CD4-positive, alpha-beta T cell treated with Interleukin-17A for 1 hour (primary cell): ENCODE data around the gene LHX3.

ENCODE experiments used
- DNase-seq: peaks from one replicate; pipeline ENCODE4 v3.0.0-alpha.2; 2020

Gene LHX3

DNA sequence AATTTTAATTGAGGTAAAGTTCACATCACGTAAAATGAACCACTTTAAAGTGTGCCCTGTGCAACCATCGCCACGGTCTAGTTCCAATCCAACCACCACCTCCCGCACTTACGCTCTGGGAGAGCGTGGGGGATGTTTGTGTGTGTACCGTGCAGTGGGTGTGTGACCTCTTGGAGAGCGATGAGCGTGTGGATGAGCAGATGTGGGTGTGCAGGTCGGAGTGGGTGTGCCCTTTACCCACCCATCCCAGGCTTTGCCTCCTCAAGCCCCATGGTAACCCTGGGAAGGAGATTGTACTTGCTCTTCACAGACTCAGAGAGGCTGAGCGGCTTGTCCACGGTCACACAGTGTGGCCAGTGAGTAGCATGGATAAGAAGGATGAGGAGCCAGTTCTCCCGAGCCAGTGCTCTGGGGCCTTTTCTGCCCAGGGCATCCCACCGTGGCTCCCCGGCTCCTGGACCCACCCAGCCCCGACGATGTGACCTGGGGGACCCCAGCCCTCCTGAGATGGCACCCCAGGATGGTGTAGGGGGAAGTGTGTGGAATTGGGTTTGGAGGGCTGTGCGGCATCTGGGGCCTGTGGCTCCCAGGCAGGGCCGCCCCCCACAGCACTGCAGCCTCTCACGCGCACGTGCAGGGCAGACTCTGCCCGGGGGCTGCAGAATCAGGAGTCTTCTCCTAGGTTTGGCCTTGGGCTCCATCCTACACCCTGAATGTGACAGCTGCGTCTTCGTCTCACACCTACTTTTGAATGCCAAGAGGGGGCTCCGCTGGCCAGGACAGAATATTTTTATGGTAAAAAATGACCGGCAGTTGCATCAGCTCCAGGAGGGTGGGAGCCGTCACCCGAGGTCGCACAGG lies 13.6 kb downstream of the LHX3 start:
- DNase-seq: no peak

- no peak for DNase-seq
Observed at GRCh38 chr9:136190656-136191055, 14.3 kb downstream of the LHX3 start.

GRCh38 chr9:136190237-136190601 lies 14.7 kb downstream of the LHX3 start:
- no peak for DNase-seq

DNA sequence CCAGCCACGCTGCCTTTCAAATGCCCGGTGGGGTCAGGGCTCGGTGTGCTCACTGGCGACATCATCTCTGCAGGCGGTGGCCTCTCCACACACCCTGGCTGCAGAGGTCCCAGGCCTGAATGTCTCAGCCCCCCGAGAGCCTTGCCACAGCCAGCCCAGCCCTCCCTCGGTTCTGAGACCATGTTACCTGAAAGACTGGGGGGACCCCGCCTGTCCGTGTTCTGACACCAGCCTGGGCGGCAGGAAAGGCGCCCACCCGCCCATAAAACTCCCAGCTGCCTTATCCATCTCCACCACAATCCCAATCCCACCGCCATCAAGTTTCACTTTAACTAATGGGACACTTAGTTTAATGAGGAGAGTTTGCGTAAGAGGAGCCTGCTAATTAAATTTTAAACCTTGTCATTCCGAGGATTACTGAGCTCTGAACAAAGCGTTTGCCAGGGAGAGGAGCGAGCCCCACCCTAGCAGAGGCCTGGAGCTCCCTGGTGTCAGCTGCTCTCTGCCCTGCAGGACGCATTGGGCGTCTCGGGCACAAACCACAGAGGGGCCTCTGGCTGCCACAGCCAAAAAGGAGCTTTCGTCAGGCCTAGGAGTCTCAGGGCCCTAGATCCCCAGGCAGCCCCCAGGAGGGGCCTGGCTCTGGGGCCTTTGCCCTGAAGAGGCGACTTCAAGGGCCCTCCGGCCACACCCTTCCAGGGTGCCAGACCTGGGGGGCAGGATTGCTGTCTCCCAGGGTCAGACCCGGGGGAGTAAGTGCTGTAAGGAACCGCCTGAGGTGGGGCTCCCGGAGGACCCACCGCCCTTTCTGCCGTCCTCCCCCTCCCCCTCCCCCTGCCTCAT lies 15.3 kb downstream of the LHX3 start:
- DNase-seq: no peak

- no peak for DNase-seq
Observed at GRCh38 chr9:136187683-136188586, 17.0 kb downstream of the LHX3 start.

DNA sequence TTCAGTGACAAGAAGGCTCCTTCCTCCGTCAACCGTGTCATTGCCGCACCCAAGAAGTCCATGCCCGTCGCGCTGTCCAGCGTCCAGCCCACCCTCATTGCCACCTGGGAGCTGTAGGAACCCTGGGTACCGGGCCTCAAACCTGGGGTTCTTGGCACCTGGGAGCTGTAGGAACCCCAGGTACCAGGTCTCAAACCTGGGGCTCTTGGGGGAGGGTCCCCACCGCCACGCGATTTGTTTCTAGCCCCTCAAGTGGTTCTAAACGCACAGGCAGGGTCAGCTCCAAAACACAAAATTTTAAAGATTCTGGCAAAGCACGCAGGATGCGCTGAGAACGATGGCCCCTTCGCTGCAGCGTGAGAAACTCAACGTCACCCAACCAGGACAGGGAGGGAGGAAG lies 17.7 kb downstream of the LHX3 start:
- no peak for DNase-seq

DNA sequence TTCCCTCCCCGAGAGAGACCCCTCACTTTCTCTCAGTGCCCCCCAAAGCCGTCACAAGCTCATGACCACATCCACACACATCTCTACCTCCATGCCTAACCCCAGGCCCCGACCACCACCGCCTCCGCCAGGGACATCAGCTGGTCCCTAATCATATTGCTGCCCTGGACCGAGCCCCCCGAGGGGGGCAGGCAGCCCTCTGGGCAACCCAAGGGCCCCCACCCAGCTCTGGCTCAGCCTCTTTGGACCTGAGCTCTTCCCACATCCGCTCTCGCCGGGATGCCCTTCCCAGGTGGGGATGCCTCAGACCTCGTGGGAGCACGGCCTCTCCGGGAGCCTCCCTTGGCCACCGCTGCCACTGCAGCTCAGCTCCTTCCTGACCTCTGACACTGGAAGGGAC lies 18.5 kb downstream of the LHX3 start:
- no peak for DNase-seq

- no peak for DNase-seq
Observed at GRCh38 chr9:136185596-136186366, 19.1 kb downstream of the LHX3 start.

- no peak for DNase-seq
Observed at GRCh38 chr9:136185066-136185465, 19.9 kb downstream of the LHX3 start.

GRCh38 chr9:136182850-136183422 lies 22.0 kb downstream of the LHX3 start:
- DNase-seq: no peak

GRCh38 chr9:136182420-136182787 lies 22.5 kb downstream of the LHX3 start:
- no peak for DNase-seq

- DNase-seq: no peak
Observed at GRCh38 chr9:136181784-136182419, 23.0 kb downstream of the LHX3 start.

GRCh38 chr9:136180586-136180985 lies 24.3 kb downstream of the LHX3 start:
- DNase-seq: no peak

GRCh38 chr9:136179761-136180160 lies 25.2 kb downstream of the LHX3 start:
- no peak for DNase-seq

DNA sequence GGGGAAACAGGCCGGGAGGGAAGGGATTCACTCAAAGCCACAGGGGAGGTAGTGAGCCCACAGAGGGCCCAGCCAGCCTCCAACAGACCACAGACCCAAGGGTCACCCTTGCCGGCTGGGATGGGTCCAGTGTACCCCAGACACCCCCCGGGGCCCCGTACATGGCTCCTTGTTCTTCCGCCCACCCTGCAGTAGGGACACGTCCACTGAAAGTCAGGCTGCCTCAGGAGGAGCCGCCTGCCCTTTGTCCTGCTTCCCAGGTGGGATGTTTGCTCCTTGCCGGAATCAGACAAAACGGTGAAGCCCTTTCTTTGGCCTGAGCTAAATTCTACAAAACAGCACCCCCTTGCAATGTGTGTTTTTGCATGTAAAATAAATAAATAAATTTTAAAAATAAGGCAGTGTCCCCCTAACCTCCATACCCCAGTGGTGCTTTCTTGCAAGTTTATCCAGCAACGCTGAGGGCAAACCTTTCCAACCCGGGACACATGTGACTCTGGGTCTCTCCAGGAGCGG lies 25.8 kb downstream of the LHX3 start:
- no peak for DNase-seq

DNA sequence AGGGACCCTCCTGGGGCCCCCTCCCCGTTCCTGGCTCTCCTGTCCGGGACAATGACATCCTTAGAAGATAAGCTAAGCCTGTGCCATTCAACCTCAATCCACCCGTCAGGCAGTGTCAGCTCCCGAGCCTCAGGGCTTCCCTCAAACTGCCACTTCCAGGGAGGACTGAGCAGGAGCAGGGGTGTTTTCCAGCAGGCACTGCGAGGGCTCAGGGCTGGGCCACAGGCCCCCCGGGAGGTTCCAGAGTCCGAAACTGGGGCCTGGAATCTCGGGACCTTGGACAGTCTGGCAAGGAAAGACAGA lies 26.2 kb downstream of the LHX3 start:
- DNase-seq: no peak

DNA sequence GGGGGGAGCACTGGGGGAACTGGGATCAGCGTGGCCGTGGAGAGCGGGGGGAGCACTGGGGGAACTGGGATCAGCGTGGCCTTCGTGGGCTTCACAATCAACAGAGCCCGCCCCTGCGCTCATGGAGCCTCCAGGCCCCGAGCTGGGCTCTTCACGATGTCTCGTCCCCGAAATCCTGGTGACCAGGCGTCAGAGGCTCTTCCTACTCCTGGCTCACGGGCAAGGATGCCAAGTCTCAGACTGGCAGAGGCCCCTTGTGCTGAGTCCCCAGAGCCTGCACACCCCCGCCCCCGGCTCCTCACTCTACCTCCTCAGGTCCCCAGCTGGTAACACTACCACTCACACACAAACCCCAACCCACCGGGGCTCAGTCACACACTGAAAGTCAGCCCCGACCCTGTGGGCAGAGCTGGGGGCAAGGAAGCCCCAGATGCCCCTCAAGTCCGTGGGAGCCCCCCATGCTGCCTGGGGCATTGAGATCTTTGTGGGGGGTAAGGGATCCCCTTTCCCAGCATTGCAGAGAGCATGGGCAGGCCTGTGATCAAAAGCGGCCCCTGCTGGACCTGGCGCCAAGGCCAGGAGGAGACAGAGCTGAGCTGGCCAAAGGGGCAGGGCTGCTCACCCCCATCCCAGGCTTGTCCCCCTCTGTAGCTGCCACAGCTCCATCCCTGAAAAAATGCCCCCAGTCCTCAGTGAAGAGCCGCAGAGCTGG lies 26.7 kb downstream of the LHX3 start:
- no peak for DNase-seq

DNA sequence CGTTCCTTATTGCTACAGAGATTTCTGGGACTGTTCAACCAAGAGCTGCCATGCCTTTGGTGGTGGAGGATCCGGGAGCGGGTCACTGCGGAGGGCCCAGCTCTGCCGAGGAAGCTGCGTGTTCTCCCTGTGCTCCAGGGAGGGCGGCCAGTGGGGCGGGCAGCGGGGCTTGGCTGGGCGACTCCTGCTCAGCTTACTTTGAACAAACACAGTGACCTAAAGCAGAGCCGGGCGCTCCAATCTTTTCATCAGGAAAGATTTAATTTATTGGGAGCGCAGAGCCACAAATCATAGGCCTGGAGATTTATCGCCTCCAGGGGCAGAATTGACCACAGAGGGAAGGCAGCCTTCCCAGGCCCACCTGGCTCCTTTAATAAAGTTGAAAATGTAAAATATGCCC lies 27.7 kb downstream of the LHX3 start:
- DNase-seq: no peak

GRCh38 chr9:136175616-136176197 lies 29.2 kb downstream of the LHX3 start:
- no peak for DNase-seq
